ENCODE results near the gene ERI2. TPM values are rescaled to one million over a fixed set of nuclear protein-coding genes. Genes with fewer than 3 reads are reported as not detected.

ERI2 gene
- polyA plus RNA-seq, 3 donors, result 28.2 to 36.2 (median 28.9) TPM

DNA sequence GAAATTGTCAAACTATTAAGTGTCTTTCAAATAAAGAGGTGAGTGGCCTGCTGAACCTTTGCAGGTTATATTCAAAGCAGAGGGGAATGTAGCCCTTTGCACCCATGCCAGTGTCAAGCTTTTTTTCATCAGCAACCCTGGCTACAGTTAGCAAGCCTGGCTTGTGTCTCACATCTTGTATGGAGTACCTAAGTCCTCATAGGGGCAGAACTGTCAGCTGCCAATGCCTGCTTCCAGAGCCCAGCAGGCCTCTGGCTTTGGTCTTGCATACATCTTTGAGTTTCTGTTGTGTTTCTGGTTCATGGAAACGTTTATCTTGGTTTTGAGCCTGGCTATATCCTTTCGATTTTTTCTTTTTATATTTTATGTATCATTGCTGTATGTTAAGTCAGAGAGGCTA lies 26.8 kb upstream of the ERI2 start:
- no peak for DNase-seq (ENCODE audit: extremely low read depth in 1 of 11, low read depth in 9 of 11, low spot score in 4 of 11)

DNA sequence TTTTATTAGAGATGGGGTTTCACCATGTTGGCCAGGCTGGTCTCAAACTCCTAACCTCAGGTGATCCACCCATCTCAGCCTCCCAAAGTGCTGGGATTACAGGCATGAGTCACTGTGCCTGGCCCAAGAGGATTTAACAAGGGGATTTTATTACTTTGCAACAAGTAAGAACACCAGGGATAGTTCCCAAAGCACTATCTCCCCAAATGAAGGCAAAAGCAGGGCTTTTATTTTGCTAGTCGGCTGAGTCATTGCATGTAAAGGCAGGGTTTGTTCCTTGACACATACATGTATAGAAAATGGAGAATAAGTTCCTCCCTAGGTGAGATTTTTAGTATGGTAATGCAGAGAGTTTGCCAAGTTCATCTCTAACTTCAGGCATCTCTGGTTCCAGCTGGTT lies 24.1 kb upstream of the ERI2 start:
- DNase-seq (ENCODE audit: extremely low read depth in 1 of 11, low read depth in 9 of 11, low spot score in 4 of 11), result no peak

DNA sequence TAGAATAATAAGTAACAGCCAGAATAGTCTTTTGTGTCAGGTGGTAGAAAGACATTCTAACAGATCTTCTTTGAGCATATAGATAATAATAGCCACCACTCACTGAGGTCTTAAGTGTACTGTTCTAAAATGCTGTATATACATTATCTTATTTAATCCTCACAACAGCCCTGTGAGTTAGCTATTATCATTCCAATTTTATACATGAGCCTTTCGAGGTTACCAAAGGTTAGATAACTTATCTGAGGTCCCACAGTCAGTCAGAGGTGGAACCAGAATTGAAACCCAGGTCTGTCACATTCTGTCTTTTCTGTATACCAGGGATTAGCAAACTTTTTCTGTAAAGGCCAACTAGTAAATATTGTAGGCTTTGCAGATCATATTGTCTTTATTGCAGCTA lies 23.3 kb upstream of the ERI2 start:
- DNase-seq (ENCODE audit: extremely low read depth in 1 of 11, low read depth in 9 of 11, low spot score in 4 of 11), result no peak

DNA sequence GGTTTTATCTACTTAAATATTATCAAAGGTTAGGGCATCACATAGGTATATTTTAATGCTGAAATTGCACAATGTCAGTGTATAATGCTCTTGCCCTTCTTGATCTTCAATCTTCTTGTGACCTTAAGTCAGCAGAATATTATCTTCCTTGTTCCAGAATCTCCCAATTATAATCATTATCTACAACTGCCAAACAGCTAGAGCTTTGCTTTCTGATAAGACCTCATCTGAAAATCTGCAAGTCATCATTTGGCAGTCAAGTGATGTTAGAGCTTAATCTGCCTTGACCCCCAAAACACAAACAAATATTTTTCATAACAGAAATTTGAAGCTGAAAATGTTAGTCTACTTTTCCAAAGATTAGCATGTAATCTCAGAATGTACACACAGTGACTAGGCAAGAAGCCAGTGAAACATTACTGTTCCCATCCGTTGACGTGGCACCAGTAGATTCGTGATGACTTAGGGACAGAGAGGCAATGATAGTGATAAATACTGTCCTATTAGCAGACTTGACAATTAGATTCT lies 19.8 kb upstream of the ERI2 start:
- no peak for DNase-seq (ENCODE audit: extremely low read depth in 1 of 11, low read depth in 9 of 11, low spot score in 4 of 11)

DNA sequence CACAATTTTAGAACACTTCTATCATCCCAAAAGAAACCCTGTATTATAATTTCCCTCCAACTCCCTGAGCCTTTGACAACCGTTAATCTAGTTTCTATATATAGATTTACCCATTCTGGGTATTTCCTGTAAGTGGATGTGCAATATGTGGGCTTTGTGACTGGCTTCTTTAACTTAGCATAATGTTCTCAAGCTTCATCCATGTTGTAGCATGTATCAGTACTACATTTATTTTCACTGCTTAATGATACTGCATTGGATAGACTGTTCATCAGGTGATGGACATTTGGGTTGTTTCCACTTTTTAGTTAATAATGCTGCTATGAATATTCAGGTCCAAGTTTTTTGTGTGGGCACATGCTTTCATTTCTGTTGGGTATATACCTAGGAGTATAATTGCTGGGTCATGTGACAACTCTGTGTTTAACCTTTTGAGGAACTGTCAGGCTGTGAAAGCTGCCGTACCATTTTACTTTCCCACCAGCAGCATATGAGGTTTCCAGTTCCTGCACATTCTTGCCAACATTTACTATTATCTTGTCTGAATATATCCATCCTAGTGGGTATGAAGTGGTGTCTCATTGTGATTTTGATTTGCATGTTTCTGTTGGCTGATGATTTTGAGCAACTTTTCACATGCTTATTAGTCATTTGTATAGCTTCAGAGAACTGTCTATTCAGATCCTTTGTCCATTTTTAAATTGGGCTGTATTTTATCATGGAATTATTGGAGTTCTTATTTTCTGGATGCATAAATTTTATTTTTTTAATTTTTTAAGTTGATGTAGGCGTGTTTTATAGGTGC lies 16.5 kb upstream of the ERI2 start:
- DNase-seq (ENCODE audit: extremely low read depth in 1 of 11, low read depth in 9 of 11, low spot score in 4 of 11), result no peak

DNA sequence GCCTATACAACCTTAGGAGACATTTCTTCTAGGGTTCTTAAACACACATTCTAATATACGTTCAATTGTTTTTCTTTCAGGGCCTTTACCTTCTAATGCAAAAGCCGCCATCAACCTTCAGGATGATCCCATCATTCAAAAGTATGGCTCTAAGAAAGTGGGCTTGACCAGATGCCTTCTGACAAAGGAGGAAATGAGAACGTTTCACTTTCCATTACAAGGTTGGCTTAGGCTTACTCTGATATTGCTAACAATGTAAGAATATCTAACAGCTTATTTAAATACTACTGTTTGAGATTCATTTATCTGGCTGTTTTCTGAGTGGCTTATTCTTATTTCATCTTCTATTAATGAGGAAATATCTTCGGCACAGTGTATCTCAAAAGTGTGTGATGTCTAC lies 15.4 kb upstream of the ERI2 start:
- no peak for DNase-seq (ENCODE audit: extremely low read depth in 1 of 11, low read depth in 9 of 11, low spot score in 4 of 11)

DNA sequence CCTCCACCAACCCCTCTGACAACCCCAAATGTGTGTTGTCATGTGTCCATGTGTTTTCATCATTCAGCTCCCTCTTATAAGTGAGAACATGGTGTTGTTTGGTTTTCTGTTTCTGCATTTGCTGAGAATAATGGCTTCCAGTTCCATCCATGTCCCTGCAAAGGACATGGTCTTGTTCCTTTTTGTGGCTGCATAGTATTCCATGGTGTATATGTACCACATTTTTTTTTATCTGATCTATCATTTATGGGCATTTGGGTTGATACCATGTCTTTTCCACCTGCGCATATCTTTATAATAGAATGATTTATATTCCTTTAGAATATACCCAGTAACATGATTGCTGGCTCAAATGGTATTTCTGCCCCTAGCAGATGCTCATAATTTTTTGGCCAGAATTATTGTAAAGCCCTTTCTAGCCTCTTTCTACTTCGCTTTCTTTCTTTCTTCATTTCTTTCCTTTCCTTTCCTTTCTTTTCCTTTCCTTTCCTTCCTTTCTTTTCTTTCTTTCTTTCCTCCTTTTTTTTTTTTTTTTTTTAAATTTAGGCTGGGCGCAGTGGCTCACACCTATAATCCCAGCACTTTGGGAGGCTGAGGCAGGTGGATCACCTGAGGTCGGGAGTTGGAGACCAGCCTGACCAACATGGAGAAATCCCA lies 12.8 kb upstream of the ERI2 start:
- DNase-seq (ENCODE audit: extremely low read depth in 1 of 11, low read depth in 9 of 11, low spot score in 4 of 11), result no peak

DNA sequence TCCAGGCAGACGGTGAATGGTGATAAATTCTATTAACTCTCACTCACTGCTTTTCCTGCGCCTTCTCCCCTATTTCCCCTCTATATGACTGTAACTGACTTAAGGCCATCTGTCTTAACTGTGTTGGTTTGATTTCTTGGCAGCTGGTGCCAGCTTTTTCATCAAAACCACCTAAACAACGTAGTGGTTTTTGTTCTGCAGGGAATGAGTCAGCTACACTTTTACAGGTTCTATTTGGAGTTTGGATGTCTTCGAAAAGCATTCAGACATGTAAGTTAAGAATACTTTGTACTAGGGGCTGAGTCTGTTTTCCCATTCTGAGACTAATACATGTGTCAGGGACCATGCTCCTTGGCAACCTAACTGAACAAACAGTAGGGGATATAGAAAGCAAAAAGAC lies 8.5 kb upstream of the ERI2 start:
- no peak for DNase-seq (ENCODE audit: extremely low read depth in 1 of 11, low read depth in 9 of 11, low spot score in 4 of 11)

DNA sequence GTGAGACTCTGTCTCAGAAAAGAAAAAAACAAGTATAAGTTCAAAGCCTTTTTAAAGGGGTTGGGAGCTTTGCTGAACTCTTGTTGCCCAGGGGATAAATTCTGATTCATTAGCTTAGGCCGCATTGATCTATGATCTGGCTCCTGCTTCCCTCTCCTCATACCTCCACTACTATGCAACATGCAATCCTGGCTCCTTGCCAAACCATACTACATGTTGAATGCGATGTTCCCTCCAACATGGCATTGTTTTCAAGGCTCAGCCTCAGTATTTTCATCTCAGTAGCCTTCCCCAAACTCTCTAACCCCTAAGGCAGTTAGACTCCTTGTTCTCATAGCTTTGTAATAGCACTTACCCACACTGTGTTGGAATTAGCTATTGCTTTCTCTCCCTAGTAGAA lies 6.2 kb upstream of the ERI2 start:
- DNase-seq (ENCODE audit: extremely low read depth in 1 of 11, low read depth in 9 of 11, low spot score in 4 of 11), result no peak

DNA sequence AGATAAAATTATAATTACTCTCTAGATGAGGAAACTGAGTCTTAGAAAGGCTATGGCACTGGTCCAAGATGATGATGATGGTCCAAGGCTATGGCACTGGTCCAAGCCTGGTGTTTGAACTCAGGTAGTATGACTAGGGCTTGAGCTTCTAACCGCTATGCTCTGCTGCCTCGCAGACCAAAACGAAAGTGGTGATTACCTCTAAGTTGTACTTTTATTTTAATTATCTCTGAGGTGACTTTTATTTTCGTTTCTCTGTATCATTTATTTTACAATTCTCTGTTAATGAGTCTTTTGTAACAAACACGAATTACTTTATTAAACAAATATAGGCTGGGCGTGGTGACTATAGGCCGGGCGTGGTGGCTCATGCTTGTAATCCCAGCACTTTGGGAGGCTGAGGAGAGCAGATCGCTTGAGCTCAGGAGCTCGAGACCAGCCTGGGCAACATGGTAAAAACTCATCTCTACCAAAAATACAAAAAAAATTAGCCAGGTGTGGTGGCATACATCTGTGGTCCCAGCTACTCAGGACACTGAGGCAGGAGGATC lies 5.7 kb upstream of the ERI2 start:
- no peak for DNase-seq (ENCODE audit: extremely low read depth in 1 of 11, low read depth in 9 of 11, low spot score in 4 of 11)

DNA sequence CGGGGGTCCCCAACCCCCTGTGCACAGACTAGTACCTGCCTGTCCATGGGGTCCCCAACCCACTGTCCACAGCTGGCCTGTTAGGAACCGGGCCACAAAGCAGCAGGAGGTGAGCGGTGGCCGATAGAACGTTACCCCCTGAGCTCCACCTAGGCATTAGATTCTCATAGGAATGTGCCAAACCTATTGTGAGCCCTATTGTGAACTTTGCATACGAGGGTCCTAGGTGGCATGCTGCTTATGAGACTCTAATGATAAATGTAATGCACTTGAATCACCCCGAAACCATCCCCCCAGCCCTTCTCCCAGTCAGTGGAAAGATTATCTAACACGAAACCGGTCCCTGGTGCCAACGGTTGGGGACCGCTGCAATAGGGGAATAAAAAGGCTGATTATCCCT lies 1.6 kb upstream of the ERI2 start:
- DNase-seq (ENCODE audit: extremely low read depth in 1 of 11, low read depth in 9 of 11, low spot score in 4 of 11), result no peak

DNA sequence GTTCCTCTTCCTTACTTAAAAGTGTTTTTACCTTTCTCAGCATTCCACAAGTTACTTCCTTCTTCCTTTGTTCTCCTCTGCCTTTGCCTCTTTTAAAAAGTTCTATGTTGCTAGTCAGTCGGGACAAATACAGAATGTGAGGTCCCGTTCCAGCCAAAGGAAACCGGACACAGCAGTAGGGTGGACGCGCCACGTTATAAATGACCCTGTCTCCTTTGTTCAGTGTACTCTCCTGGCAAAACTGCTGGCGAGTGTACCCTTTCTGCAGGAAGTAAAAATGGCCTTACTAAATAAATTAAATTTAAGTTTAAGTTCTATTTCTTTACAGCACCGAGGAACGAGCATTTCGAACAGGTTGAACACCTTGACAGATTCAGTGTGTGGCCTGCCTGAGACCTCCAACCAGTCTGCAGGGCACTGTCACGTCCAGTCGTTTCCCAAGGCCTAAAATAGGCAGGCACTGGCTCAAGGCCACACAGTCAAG lies 546 bp downstream of the ERI2 start:
- DNase-seq (ENCODE audit: extremely low read depth in 1 of 11, low read depth in 9 of 11, low spot score in 4 of 11), result peak in 1 of 11 donors; percentile 23

DNA sequence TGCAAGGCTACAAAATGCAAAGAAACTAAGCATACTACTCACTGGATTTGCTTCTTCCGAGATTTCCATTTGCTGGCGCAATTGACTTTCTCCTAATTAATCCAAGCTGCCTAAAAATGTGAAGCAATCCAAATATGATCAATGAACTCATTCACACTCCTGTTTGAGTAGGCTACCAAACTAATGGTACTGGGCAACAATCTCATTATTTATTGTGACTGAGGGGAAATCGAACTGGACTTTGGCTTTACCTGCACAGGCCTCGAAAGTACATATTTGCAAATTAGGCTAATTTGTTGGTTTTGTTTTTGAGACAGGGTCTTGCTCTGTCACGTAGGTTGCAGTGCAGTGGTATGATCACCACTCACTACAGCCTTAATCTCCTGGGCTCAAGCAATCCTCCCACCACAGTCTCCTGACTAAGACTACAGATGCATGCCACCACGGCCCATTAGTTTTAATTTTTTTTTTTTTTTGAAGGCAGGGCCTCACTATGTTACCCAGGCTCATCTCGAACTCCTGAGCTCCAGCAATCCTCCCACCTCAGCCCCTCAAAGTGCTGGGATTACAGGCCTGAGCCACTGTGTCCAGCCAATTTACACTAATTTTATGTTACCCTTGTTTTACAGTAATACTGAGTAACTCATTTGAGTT lies 2.6 kb downstream of the ERI2 start:
- no peak for DNase-seq (ENCODE audit: extremely low read depth in 1 of 11, low read depth in 9 of 11, low spot score in 4 of 11)

DNA sequence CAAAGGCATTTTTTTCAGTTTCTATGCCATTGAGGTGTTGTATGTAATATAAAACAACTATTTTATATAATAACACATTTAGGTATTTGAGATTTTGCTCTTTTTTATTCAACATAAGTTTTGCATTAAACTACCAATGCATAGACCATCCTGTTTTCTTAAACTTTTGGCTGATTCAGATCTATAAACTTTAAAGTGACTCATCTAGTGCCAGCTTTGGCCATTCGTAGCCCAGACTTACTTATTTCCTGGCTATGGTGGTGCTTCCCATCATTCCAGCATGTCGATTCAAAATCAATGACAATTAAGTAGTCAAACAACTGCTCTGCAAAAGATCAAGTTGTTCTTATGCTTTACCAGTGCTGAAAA lies 3.1 kb downstream of the ERI2 start:
- DNase-seq (ENCODE audit: extremely low read depth in 1 of 11, low read depth in 9 of 11, low spot score in 4 of 11), result no peak

DNA sequence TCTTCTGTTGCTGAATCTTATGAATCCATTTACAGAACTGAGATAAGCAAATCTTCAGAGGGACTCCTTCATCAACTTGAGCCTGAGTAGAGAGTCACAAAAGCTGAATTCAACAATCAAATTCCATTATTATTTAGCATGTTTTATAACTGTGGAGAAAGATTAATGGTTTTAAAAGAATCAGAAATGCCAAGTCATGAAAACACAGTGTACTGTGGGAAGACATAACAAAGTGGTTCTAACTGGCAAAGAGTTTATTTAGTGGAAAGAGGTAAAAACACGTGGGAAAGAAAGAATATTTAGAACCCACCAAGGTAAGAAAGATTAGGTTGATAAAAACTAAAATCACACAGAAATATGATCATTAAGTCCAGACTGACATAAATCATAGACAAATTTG lies 5.0 kb downstream of the ERI2 start:
- DNase-seq (ENCODE audit: extremely low read depth in 1 of 11, low read depth in 9 of 11, low spot score in 4 of 11), result no peak

DNA sequence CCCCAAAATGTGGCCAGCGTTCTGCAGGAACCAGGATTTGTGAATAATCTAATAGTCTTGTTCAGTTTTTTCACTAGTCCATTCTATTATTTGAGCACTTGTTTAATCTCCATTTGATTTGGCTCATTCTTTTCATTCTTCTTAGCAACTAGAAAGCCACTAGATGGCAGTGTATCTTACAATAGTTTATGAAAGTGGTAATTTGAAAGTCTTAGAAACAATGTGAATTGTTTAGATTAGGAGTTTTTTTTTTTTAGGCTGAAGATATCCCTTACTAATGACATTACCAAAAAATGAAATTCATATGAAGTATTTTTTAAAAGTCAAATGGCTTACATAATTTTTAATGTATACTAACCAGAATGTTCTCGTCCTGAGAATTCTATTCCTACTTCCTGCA lies 6.7 kb downstream of the ERI2 start:
- DNase-seq (ENCODE audit: extremely low read depth in 1 of 11, low read depth in 9 of 11, low spot score in 4 of 11), result peak in 1 of 11 donors; percentile 5

DNA sequence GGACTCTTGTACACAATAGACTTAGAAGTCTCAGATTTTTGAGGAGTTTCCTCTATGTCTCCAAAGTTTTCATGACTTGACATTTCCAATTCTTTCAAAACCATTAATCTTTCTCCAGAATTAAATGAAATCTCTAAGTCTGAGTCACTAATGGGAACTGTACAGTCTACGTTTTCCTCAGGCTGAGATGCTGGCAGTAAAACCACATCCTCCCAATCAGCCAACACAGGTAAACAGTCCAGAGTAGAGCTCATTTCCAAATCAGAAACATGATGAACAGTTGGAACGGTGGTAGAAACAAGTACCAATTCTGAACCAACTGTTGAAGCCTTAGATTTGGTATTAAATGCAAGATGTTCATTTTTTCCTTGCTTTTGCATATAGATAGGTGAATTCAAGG lies 7.9 kb downstream of the ERI2 start:
- DNase-seq (ENCODE audit: extremely low read depth in 1 of 11, low read depth in 9 of 11, low spot score in 4 of 11), result no peak

DNA sequence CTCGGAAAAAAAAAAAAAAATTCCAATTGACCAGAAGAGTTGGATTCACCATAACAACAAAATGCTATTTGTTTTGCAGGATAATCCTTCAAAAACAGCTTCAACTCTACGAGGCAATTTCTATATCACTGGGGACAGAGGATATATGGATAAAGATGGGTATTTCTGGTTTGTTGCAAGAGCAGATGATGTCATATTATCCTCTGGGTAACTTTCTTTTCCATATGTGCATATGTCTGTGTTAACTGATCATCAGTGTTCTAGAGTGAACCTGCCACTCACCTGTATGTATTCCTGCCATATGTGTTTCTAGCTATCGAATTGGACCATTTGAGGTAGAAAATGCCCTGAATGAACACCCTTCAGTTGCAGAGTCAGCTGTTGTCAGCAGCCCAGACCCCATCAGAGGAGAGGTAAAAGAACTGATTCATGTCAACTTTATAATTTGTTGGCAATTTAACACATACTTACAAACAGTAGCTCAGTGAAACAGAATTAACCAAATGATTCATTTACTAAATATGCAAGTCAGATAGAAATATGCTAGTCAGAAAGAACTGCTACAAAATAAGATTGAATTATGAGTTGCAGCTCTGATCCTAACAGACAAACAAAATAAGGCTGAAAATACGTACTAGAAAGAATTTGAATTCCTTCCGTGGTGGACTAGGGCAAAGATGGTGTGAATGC lies 14.2 kb downstream of the ERI2 start:
- DNase-seq (ENCODE audit: extremely low read depth in 1 of 11, low read depth in 9 of 11, low spot score in 4 of 11), result no peak

DNA sequence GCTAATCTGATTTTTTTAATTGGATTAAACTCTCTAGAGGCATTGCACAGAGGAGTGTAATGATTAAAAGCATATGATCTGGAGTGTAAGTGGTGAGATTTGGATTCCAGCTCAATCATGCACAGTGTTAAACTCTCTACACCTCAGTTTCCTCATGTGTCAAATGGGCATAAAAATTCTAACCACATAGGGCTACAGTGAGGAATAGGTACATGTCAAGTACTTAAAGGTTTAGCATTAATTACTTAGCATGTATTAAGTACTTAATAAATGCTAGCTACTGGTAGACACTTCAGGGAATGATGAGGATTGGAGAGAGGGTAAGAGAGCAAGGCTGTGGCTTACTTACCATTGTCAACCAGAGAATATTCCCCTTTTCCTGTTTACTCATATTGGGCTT lies 17.1 kb downstream of the ERI2 start:
- DNase-seq (ENCODE audit: extremely low read depth in 1 of 11, low read depth in 9 of 11, low spot score in 4 of 11), result no peak
